ENCODE measurements around the gene NFATC2.
"Not testable (repeated sequence)": the region's sequence is repeated elsewhere in the genome, so short reads cannot be mapped to it uniquely, and the experiment has no call there.

The NFATC2 gene

GRCh38 chr20:51567622-51568021, 25.1 kb upstream of the NFATC2 start:
- no peak for DNase-seq

GRCh38 chr20:51566594-51566993, 24.1 kb upstream of the NFATC2 start:
- no peak for DNase-seq

- no peak for DNase-seq
Observed at GRCh38 chr20:51565298-51566144, 23.0 kb upstream of the NFATC2 start.

GRCh38 chr20:51563486-51564332, 21.2 kb upstream of the NFATC2 start:
- DNase-seq, result no peak

GRCh38 chr20:51563174-51563485, 20.6 kb upstream of the NFATC2 start:
- no peak for DNase-seq

- DNase-seq, result no peak
Observed at GRCh38 chr20:51562332-51563173, 20.0 kb upstream of the NFATC2 start.

GRCh38 chr20:51562027-51562331, 19.5 kb upstream of the NFATC2 start:
- no peak for DNase-seq

GRCh38 chr20:51560550-51561307, 18.2 kb upstream of the NFATC2 start:
- DNase-seq, result no peak

- no peak for DNase-seq
Observed at GRCh38 chr20:51560042-51560441, 17.5 kb upstream of the NFATC2 start.

- no peak for DNase-seq
Observed at GRCh38 chr20:51554538-51555165, 12.1 kb upstream of the NFATC2 start.

GRCh38 chr20:51553897-51554486, 11.5 kb upstream of the NFATC2 start:
- DNase-seq, result no peak

GRCh38 chr20:51551186-51551585, 8.7 kb upstream of the NFATC2 start:
- DNase-seq, result no peak

- DNase-seq, result no peak
Observed at GRCh38 chr20:51549474-51549873, 7.0 kb upstream of the NFATC2 start.

- DNase-seq, result no peak
Observed at GRCh38 chr20:51547951-51548350, 5.4 kb upstream of the NFATC2 start.

- no peak for DNase-seq
Observed at GRCh38 chr20:51545515-51545914, 3.0 kb upstream of the NFATC2 start.

- DNase-seq, result no peak
Observed at GRCh38 chr20:51543422-51543788, 886 bp upstream of the NFATC2 start.

GRCh38 chr20:51542033-51542570, 417 bp downstream of the NFATC2 start:
- peak; percentile 70 for DNase-seq

- peak; percentile 87 for DNase-seq
Observed at GRCh38 chr20:51541189-51542032, 1.1 kb downstream of the NFATC2 start.

- DNase-seq, result no peak
Observed at GRCh38 chr20:51540580-51540979, 1.9 kb downstream of the NFATC2 start.

- not testable (repeated sequence) for DNase-seq
Observed at GRCh38 chr20:51540074-51540473, 2.4 kb downstream of the NFATC2 start.
